HEK293 (cell line): ENCODE measurements around the gene KRTAP27-1.

Source experiments
- YY1 ChIP-seq: fragments of 450-650 bp; formaldehyde crosslinking; IDR thresholded peaks from 2 replicates; pipeline ENCODE4 v1.5.1; 2018; ENCODE audit warnings: missing biosample characterization, missing genetic modification characterization
- ZBTB17 ChIP-seq: fragments of 450-650 bp; formaldehyde crosslinking; IDR thresholded peaks from 2 replicates; pipeline ENCODE4 v1.5.1; 2016; ENCODE audit warnings: missing biosample characterization, missing genetic modification characterization
- ZIC2 ChIP-seq: fragments of 450-650 bp; formaldehyde crosslinking; IDR thresholded peaks from 2 replicates; pipeline ENCODE4 v1.5.1; 2016; ENCODE audit warnings: missing biosample characterization, missing genetic modification characterization
- ZNF416 ChIP-seq: fragments of 450-650 bp; formaldehyde crosslinking; IDR thresholded peaks from 2 replicates; pipeline ENCODE4 v1.5.1; 2016; ENCODE audit warnings: missing biosample characterization, missing genetic modification characterization
- ZNF777 ChIP-seq: fragments of 450-650 bp; formaldehyde crosslinking; IDR thresholded peaks from 2 replicates; pipeline ENCODE4 v1.5.1; 2017; ENCODE audit warnings: missing biosample characterization, missing genetic modification characterization, borderline replicate concordance
- TF ChIP-seq, protein P1 (sequence below): fragments of 450-650 bp; formaldehyde crosslinking; IDR thresholded peaks from 2 replicates; pipeline ENCODE4 v1.5.1; 2016; ENCODE audit warnings: missing biosample characterization, missing genetic modification characterization

- TF ChIP-seq ZNF416 (tag by site-specific recombination) (no peak), ZIC2 (no peak), ZBTB17 (tag by site-specific recombination) (no peak), ZNF777 (no peak), YY1 (tag by site-specific recombination) (no peak)
- TF ChIP-seq, protein P1, sequence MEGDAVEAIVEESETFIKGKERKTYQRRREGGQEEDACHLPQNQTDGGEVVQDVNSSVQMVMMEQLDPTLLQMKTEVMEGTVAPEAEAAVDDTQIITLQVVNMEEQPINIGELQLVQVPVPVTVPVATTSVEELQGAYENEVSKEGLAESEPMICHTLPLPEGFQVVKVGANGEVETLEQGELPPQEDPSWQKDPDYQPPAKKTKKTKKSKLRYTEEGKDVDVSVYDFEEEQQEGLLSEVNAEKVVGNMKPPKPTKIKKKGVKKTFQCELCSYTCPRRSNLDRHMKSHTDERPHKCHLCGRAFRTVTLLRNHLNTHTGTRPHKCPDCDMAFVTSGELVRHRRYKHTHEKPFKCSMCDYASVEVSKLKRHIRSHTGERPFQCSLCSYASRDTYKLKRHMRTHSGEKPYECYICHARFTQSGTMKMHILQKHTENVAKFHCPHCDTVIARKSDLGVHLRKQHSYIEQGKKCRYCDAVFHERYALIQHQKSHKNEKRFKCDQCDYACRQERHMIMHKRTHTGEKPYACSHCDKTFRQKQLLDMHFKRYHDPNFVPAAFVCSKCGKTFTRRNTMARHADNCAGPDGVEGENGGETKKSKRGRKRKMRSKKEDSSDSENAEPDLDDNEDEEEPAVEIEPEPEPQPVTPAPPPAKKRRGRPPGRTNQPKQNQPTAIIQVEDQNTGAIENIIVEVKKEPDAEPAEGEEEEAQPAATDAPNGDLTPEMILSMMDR (tag by site-specific recombination): no peak
Measured at GRCh38 chr21:30326390-30326789, 11.1 kb downstream of the KRTAP27-1 start.
